GM12878 (cell line): ENCODE results near the gene GGCX.

ENCODE experiments used
- CTCF ChIP-seq, 3 experiments: IDR thresholded peaks in 2 of 3; conservative IDR thresholded peaks in 1 of 3; 2 replicates each; pipeline ENCODE4 v1.5.1; 2011; ENCODE audit warnings: low read depth in 3 of 3, low read length in 3 of 3, mild to moderate bottlenecking in 3 of 3, control low read depth in 2 of 3, moderate library complexity in 2 of 3, inconsistent platforms in 1 of 3, mixed read lengths in 1 of 3; ENCODE audit not compliant: control insufficient read depth in 2 of 3, insufficient read depth in 1 of 3; ENCODE audit errors: extremely low read depth in 1 of 3
- EGR1 ChIP-seq, 2 experiments: IDR thresholded peaks; 1 replicate in 1 of 2; 2 replicates in 1 of 2; pipeline ENCODE4 v1.6.1; 2011 to 2012; ENCODE audit warnings: low read depth in 2 of 2, low read length in 2 of 2, borderline replicate concordance in 1 of 2, mild to moderate bottlenecking in 1 of 2, moderate library complexity in 1 of 2
- EZH2 ChIP-seq: IDR thresholded peaks from 2 replicates; pipeline ENCODE4 v1.6.1; 2012; ENCODE audit warnings: low read depth, mild to moderate bottlenecking, control low read depth, inconsistent platforms, low read length, borderline replicate concordance; ENCODE audit not compliant: control insufficient read depth
- JUNB ChIP-seq: IDR thresholded peaks from 2 replicates; pipeline ENCODE4 v1.6.1; 2016; ENCODE audit warnings: antibody characterized with exemption, mild to moderate bottlenecking
- NFIC ChIP-seq: IDR thresholded peaks from 2 replicates; pipeline ENCODE4 v1.6.1; 2012; ENCODE audit warnings: low read depth, mild to moderate bottlenecking, inconsistent platforms, low read length, moderate library complexity
- NRF1 ChIP-seq: conservative IDR thresholded peaks from 2 replicates; pipeline ENCODE4 v1.6.1; 2011; ENCODE audit warnings: mild to moderate bottlenecking, low read depth, low read length, improper control_type of control experiment
- POLR2A ChIP-seq: IDR thresholded peaks from 2 replicates; pipeline ENCODE4 v1.6.1; 2011; ENCODE audit warnings: low read depth, mild to moderate bottlenecking, low read length
- POLR2AphosphoS5 ChIP-seq: IDR thresholded peaks from 2 replicates; pipeline ENCODE4 v1.6.1; 2011; ENCODE audit warnings: mild to moderate bottlenecking, low read length, inconsistent platforms
- SPI1 ChIP-seq: IDR thresholded peaks from 2 replicates; pipeline ENCODE4 v1.6.1; 2011; ENCODE audit warnings: low read depth, mild to moderate bottlenecking, low read length, moderate library complexity, borderline replicate concordance; ENCODE audit not compliant: insufficient read depth

DNA sequence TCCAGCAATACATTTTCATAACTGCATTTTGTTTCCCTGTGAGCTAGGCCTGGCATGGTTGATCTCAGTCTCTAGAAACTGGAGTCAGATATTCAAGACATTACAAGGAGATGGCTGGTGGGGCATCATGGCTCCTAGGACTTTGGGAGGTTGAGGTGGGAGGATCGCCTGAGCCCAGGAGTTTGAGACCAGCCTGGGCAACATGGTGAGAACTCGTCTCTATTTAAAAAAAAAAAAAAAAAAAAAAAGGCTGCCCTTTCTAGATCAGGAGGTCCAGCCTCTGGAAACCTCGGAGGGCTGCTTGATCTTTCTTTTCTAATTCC is 15.7 kb upstream of the GGCX start:
- TF ChIP-seq NFIC: no peak
- TF ChIP-seq EGR1 (IDR thresholded peaks at IDR 0.05; ENCODE audit: borderline replicate concordance in 1 of 2, low read depth in 2 of 2, low read length in 2 of 2): no peak
- TF ChIP-seq POLR2A: no peak
- no peak for TF ChIP-seq POLR2AphosphoS5
- TF ChIP-seq JUNB: no peak
- no peak for TF ChIP-seq CTCF (IDR thresholded peaks at IDR 0.05 in 2 of 3, conservative IDR thresholded peaks at IDR 0.05 in 1 of 3; ENCODE audit: control insufficient read depth in 2 of 3, extremely low read depth in 1 of 3, insufficient read depth in 1 of 3, low read depth in 3 of 3, low read length in 3 of 3)
- TF ChIP-seq EZH2: no peak
- no peak for TF ChIP-seq SPI1
- TF ChIP-seq NRF1: no peak
